Measurements from ENCODE around the gene FRAS1.

GRCh38 chr4:78039678-78040077, 17.4 kb upstream of the FRAS1 start:
- TF ChIP-seq CTCF (IDR thresholded peaks at IDR 0.05) (no peak), POLR2A (IDR thresholded peaks at IDR 0.05) (no peak)

Measured in uterus (tissue), 2 donors.